Neutrophil (primary cell): ENCODE data around the gene SHTN1.

Experiments used
- H3K27ac ChIP-seq: fragments of 200-600 bp; sonication (generic); 2 replicates; pipeline ENCODE4 v1.5.1; 2016; ENCODE audit warnings: mild to moderate bottlenecking, moderate library complexity
- H3K27me3 ChIP-seq: fragments of 200-600 bp; sonication (generic); 2 replicates; pipeline ENCODE4 v1.6.0; 2016; ENCODE audit warnings: mild to moderate bottlenecking
- H3K36me3 ChIP-seq: fragments of 200-600 bp; sonication (generic); 2 replicates; pipeline ENCODE4 v1.5.1; 2017
- H3K4me1 ChIP-seq, 2 experiments: fragments of 200-600 bp in 1 of 2; sonication (generic) in 1 of 2; 1 replicate in 1 of 2; 2 replicates in 1 of 2; pipeline versions ENCODE4 v1.5.1 to v1.6.1; 2013 to 2016; ENCODE audit warnings: low read depth in 1 of 2, low read length in 1 of 2, mild to moderate bottlenecking in 1 of 2, moderate library complexity in 1 of 2; ENCODE audit not compliant: control insufficient read depth in 1 of 2, insufficient read depth in 1 of 2
- H3K4me3 ChIP-seq, 2 experiments: fragments of 200-600 bp in 1 of 2; sonication (generic) in 1 of 2; 1 replicate in 1 of 2; 2 replicates in 1 of 2; pipeline ENCODE4 v1.5.1; 2013 to 2016; ENCODE audit warnings: low read depth in 1 of 2, low read length in 1 of 2, mild to moderate bottlenecking in 1 of 2, moderate library complexity in 1 of 2
- H3K9me3 ChIP-seq: fragments of 200-600 bp; sonication (generic); 2 replicates; pipeline ENCODE4 v1.5.1; 2016
- CTCF ChIP-seq: fragments of 200-600 bp; sonication (generic); IDR thresholded peaks from 2 replicates; pipeline ENCODE4 v1.5.1; 2016; ENCODE audit warnings: antibody characterized with exemption

Gene SHTN1, protein sequence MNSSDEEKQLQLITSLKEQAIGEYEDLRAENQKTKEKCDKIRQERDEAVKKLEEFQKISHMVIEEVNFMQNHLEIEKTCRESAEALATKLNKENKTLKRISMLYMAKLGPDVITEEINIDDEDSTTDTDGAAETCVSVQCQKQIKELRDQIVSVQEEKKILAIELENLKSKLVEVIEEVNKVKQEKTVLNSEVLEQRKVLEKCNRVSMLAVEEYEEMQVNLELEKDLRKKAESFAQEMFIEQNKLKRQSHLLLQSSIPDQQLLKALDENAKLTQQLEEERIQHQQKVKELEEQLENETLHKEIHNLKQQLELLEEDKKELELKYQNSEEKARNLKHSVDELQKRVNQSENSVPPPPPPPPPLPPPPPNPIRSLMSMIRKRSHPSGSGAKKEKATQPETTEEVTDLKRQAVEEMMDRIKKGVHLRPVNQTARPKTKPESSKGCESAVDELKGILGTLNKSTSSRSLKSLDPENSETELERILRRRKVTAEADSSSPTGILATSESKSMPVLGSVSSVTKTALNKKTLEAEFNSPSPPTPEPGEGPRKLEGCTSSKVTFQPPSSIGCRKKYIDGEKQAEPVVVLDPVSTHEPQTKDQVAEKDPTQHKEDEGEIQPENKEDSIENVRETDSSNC

GRCh38 chr10:117005026-117005526 lies at the start of gene SHTN1:
Gene SHTN1 (minus strand): TSS chr10:117005187. CDS start chr10:117005079, 108 bp downstream.
- H3K36me3 ChIP-seq: no peaks in the 10 kb centered on the region
- peaks cover 8 to 15% of the 10 kb centered on the region in 2 experiments for H3K4me1 ChIP-seq
- H3K4me3 ChIP-seq: peak within 1 kb of the TSS; percentile 29 to 65
- no peak within 1 kb of the TSS for H3K27ac ChIP-seq
- TF ChIP-seq CTCF: no peak
- H3K9me3 ChIP-seq: no peaks in the 10 kb centered on the region
- H3K27me3 ChIP-seq: peaks cover 92% of the 10 kb centered on the region

GRCh38 chr10:117053482-117053881 lies 48.5 kb upstream of the SHTN1 start:
- H3K4me1 ChIP-seq: no peaks in the 10 kb centered on the region
- TF ChIP-seq CTCF: no peak
- H3K27me3 ChIP-seq: no peaks in the 10 kb centered on the region
- H3K9me3 ChIP-seq: no peaks in the 10 kb centered on the region
- H3K27ac ChIP-seq: no peak overlapping the region
- H3K36me3 ChIP-seq: no peaks in the 10 kb centered on the region
- H3K4me3 ChIP-seq: no peak overlapping the region

DNA sequence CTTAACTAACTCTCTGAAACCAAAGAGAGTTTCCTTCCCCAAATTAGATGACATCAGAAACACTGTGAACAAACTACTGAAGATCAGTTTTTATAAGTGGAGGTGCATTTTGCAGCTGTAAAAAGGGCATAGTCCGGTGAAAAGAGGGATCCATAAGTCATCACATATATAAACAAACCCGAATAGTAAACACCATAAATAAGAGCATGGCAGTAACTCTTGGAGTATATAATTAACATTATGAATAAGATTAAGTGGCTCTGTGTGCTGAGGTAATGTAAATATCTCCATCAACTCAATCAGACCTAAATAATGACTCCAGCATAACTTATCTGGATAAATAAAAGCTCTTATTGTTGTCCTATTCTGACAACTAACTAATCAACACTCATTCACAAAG lies 43.0 kb upstream of the SHTN1 start:
- Histone ChIP-seq H3K4me3 (no peak overlapping the region), H3K27me3 (no peaks in the 10 kb centered on the region), H3K36me3 (no peaks in the 10 kb centered on the region), H3K27ac (no peak overlapping the region), H3K9me3 (no peaks in the 10 kb centered on the region), H3K4me1 (no peaks in the 10 kb centered on the region)
- no peak for TF ChIP-seq CTCF

- no peaks in the 10 kb centered on the region for H3K4me1 ChIP-seq
- no peak overlapping the region for H3K4me3 ChIP-seq
- H3K27ac ChIP-seq: no peak overlapping the region
- no peaks in the 10 kb centered on the region for H3K9me3 ChIP-seq
- peaks cover 21% of the 10 kb centered on the region for H3K27me3 ChIP-seq
- TF ChIP-seq CTCF: no peak
- H3K36me3 ChIP-seq: no peaks in the 10 kb centered on the region
Measured at GRCh38 chr10:117016266-117016665, 11.3 kb upstream of the SHTN1 start.

DNA sequence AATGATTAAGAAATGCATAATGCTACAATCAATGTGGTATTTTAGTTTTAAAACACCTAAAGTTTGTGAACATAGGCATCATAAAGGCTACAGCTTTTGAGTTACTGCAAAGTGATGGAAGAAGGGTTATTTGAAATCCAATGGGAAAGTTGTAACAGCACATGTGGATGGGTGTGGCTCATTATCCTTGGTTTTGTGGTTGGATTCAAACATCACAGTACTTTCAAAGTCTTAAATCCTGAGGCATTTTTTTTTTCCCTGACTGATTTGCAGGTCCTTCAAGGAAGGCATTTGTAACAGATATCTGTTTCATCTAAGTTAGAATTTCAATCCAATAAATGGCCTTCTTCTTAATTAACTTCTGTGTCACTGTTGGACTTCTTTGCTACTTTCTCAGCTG lies 9.8 kb upstream of the SHTN1 start:
- Histone ChIP-seq H3K4me1 (no peaks in the 10 kb centered on the region), H3K27me3 (peaks cover 31% of the 10 kb centered on the region), H3K4me3 (no peak overlapping the region), H3K9me3 (no peaks in the 10 kb centered on the region), H3K36me3 (no peaks in the 10 kb centered on the region), H3K27ac (no peak overlapping the region)
- TF ChIP-seq CTCF: no peak
